ENCODE data around the gene NHEJ1.

GRCh38 chr2:219181531-219181930 lies 20.9 kb upstream of the NHEJ1 start:
- TF ChIP-seq CTCF (IDR thresholded peaks at IDR 0.05): no peak
- TF ChIP-seq POLR2AphosphoS5 (IDR thresholded peaks at IDR 0.05): no peak
- no peak for TF ChIP-seq POLR2A (IDR thresholded peaks at IDR 0.05)
- TF ChIP-seq EP300 (IDR thresholded peaks at IDR 0.05): no peak
